Activated CD8-positive, alpha-beta T cell treated with anti-CD3 and anti-CD28 coated beads for 36 hours (primary cell): Measurements from ENCODE around the gene DRC7. TPM values are rescaled to one million over a fixed set of nuclear protein-coding genes. Genes with fewer than 3 reads are reported as not detected.

ENCODE experiments used
- ATAC-seq: fragments of 200-7000 bp; cut with Tn5 transposase; one replicate; pipeline ENCODE4 v1.10.0; 2021; ENCODE audit warnings: mild to moderate bottlenecking, moderate library complexity
- CTCF ChIA-PET: fragments of 350-600 bp; sonication (Branson Sonifier 250); formaldehyde crosslinking; loops from one replicate; lab custom pipeline; 2021; ENCODE audit warnings: antibody characterized with exemption; lab: Charles Lee
- POLR2A ChIA-PET: fragments of 350-600 bp; sonication (Branson Sonifier 250); formaldehyde crosslinking; loops from one replicate; lab custom pipeline; 2021; ENCODE audit warnings: antibody characterized with exemption; lab: Charles Lee
- DNase-seq: peaks from one replicate; pipeline ENCODE4 v3.0.0-alpha.2; 2020
- H3K27ac Mint-ChIP-seq: one replicate; pipeline ENCODE4 v1.8.0; 2021; ENCODE audit warnings: mild to moderate bottlenecking, mixed read lengths
- H3K27me3 Mint-ChIP-seq: one replicate; pipeline ENCODE4 v1.8.0; 2021; ENCODE audit warnings: mixed read lengths
- H3K36me3 Mint-ChIP-seq: one replicate; pipeline ENCODE4 v1.8.0; 2021; ENCODE audit warnings: low read depth, mixed read lengths
- H3K4me1 Mint-ChIP-seq: one replicate; pipeline ENCODE4 v1.8.0; 2021; ENCODE audit warnings: low read depth, mixed read lengths
- H3K4me3 Mint-ChIP-seq: one replicate; pipeline ENCODE4 v1.8.0; 2021; ENCODE audit warnings: mild to moderate bottlenecking, moderate library complexity, mixed read lengths
- H3K9me3 Mint-ChIP-seq: one replicate; pipeline ENCODE4 v1.8.0; 2021; ENCODE audit warnings: mixed read lengths
- intact Hi-C: fragments of 100-400 bp; cut with micrococcal nuclease; formaldehyde crosslinking; loops from one replicate; pipeline ENCODE4 v1.10.0; 2022
- total RNA-seq, 2 experiments: library from RNA; stranded (reverse); gene quantifications; one replicate each; pipeline ENCODE4 v1.2.3, GENCODE V29; 2021
- TF ChIP-seq, protein P1 (sequence below): fragments of 200-600 bp; IDR thresholded peaks from one replicate; pipeline ENCODE4 v1.8.0; 2022; ENCODE audit warnings: antibody characterized with exemption, mild to moderate bottlenecking

Gene DRC7
- total RNA-seq, 2 experiments from 2014 or later: 0.58 TPM; not detected in 1

DNA sequence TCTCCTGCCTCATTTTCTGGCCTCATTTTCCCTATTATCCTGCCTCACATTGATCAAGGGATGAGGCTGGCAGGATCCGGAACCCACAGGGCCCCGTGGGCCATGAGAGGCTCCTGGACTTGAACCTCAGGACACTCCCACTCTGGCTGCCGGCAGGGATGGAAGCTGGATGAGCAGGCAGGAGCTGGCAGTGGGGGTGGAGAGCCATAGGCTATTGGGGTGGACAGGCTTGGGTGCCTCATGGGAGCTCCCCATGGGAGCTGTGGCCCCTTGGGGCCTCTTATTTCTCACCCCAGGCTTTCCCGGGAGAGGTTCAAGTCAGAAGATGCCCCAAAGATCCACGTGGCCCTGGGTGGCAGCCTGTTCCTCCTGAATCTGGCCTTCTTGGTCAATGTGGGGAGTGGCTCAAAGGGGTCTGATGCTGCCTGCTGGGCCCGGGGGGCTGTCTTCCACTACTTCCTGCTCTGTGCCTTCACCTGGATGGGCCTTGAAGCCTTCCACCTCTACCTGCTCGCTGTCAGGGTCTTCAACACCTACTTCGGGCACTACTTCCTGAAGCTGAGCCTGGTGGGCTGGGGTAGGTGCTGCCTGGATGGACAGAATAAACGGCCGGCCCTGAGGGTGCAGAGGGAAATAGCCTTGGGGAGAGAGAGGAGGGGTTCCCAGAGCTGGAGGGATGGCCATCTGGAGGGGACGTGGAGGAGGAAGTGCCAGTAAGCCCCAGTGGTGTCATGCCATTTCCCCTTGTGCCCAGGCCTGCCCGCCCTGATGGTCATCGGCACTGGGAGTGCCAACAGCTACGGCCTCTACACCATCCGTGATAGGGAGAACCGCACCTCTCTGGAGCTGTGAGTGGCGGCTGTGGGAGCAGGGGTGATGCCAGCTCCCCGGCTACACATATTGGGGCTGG lies 10.7 kb upstream of the DRC7 start:
- H3K27me3 Mint-ChIP-seq: no peaks in the 10 kb centered on the region

GRCh38 chr16:57684626-57685358 lies 9.8 kb upstream of the DRC7 start:
- Mint-ChIP-seq H3K36me3 (no peaks in the 10 kb centered on the region), H3K4me3 (no peak overlapping the region), H3K27ac (no peak overlapping the region), H3K27me3 (no peaks in the 10 kb centered on the region), H3K4me1 (peaks cover 10% of the 10 kb centered on the region), H3K9me3 (no peaks in the 10 kb centered on the region)
- DNase-seq: no peak
- intact Hi-C loops: no loop called here
- TF ChIP-seq, protein P1, sequence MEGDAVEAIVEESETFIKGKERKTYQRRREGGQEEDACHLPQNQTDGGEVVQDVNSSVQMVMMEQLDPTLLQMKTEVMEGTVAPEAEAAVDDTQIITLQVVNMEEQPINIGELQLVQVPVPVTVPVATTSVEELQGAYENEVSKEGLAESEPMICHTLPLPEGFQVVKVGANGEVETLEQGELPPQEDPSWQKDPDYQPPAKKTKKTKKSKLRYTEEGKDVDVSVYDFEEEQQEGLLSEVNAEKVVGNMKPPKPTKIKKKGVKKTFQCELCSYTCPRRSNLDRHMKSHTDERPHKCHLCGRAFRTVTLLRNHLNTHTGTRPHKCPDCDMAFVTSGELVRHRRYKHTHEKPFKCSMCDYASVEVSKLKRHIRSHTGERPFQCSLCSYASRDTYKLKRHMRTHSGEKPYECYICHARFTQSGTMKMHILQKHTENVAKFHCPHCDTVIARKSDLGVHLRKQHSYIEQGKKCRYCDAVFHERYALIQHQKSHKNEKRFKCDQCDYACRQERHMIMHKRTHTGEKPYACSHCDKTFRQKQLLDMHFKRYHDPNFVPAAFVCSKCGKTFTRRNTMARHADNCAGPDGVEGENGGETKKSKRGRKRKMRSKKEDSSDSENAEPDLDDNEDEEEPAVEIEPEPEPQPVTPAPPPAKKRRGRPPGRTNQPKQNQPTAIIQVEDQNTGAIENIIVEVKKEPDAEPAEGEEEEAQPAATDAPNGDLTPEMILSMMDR: no peak
- ChIA-PET CTCF (no interaction called here), POLR2A (interaction anchor here (1.0 kb wide), 1 partner anchor 11 kb away, joined by 3 read pairs; no protein-coding TSS in a partner anchor)
- ATAC-seq: no peak

More for the DNA sequence above, 10.7 kb upstream of the DRC7 start:
- Mint-ChIP-seq H3K4me3 (no peak overlapping the region), H3K9me3 (no peaks in the 10 kb centered on the region), H3K27ac (no peak overlapping the region), H3K4me1 (peaks cover 1% of the 10 kb centered on the region), H3K36me3 (no peaks in the 10 kb centered on the region)
- no peak for ATAC-seq
- TF ChIP-seq, protein P1: no peak
- intact Hi-C loops: no loop called here
- CTCF ChIA-PET: no interaction called here
- POLR2A ChIA-PET: interaction anchor here (0.7 to 1.0 kb wide), 2 partner anchors 12 to 327 kb away, joined by 3 read pairs; no protein-coding TSS in a partner anchor
- DNase-seq: no peak

DNA sequence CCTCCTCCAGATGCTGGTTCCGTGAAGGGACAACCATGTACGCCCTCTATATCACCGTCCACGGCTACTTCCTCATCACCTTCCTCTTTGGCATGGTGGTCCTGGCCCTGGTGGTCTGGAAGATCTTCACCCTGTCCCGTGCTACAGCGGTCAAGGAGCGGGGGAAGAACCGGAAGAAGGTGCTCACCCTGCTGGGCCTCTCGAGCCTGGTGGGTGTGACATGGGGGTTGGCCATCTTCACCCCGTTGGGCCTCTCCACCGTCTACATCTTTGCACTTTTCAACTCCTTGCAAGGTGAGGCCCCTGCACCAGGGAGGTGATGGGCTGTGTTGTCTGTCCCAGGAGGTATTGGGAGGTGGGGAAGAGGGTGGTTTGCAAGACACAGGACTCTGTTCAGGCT lies 9.0 kb upstream of the DRC7 start:
- DNase-seq (no peak), ATAC-seq (no peak)
- H3K9me3 Mint-ChIP-seq: no peaks in the 10 kb centered on the region
- H3K36me3 Mint-ChIP-seq: no peaks in the 10 kb centered on the region
- POLR2A ChIA-PET: no interaction called here
- CTCF ChIA-PET: no interaction called here
- peaks cover 18% of the 10 kb centered on the region for H3K4me1 Mint-ChIP-seq
- TF ChIP-seq, protein P1: no peak
- intact Hi-C loops: no loop called here
- no peak overlapping the region for H3K4me3 Mint-ChIP-seq
- no peak overlapping the region for H3K27ac Mint-ChIP-seq
- no peaks in the 10 kb centered on the region for H3K27me3 Mint-ChIP-seq

- Mint-ChIP-seq H3K4me3 (no peak overlapping the region), H3K4me1 (peaks cover 20% of the 10 kb centered on the region), H3K9me3 (no peaks in the 10 kb centered on the region), H3K27me3 (no peaks in the 10 kb centered on the region), H3K36me3 (no peaks in the 10 kb centered on the region), H3K27ac (no peak overlapping the region)
- POLR2A ChIA-PET: interaction anchor here (1.5 kb wide), 1 partner anchor 150 kb away, joined by 4 read pairs; the partner anchor contains the start of gene CCDC102A
- DNase-seq (no peak), ATAC-seq (no peak)
- CTCF ChIA-PET: no interaction called here
- intact Hi-C loops: no loop called here
- TF ChIP-seq, protein P1: no peak
These were observed 8.0 kb upstream of the DRC7 start for GRCh38 chr16:57686577-57686976.
